Lower lobe of right lung (tissue), 2 donors: Measurements from ENCODE around the gene UBR3. TPM values are rescaled to one million over a fixed set of nuclear protein-coding genes. Genes with fewer than 3 reads are reported as not detected.

Experiments
- ATAC-seq, 2 donors: fragments of 200-7000 bp; cut with Tn5 transposase; one replicate each; pipeline ENCODE4 v1.9.1; 2020 to 2022; ENCODE audit warnings: mild to moderate bottlenecking in 2 of 2, moderate library complexity in 2 of 2
- DNase-seq: peaks from one replicate; pipeline ENCODE4 v3.0.0-alpha.2; 2020
- H3K27ac ChIP-seq: fragments of 200-600 bp; one replicate; pipeline ENCODE4 v1.8.0; 2022
- H3K27me3 ChIP-seq: fragments of 200-600 bp; one replicate; pipeline ENCODE4 v1.8.0; 2022; ENCODE audit warnings: low read depth
- H3K36me3 ChIP-seq: fragments of 200-600 bp; one replicate; pipeline ENCODE4 v1.8.0; 2022; ENCODE audit warnings: mild to moderate bottlenecking
- H3K4me1 ChIP-seq: fragments of 200-600 bp; one replicate; pipeline ENCODE4 v1.8.0; 2022
- H3K4me3 ChIP-seq: fragments of 200-600 bp; one replicate; pipeline ENCODE4 v1.8.0; 2022; ENCODE audit warnings: mild to moderate bottlenecking
- H3K9me3 ChIP-seq: fragments of 200-600 bp; one replicate; pipeline ENCODE4 v1.8.0; 2022
- intact Hi-C: fragments of 100-400 bp; cut with DNase I; formaldehyde crosslinking; loops from one replicate; pipeline ENCODE4 v1.11.0; 2022
- total RNA-seq: library from RNA; stranded (reverse); fragmentation: NEBNext Ultra II Directional; extraction: Animal tissue kit (Norgen Biotek cat#: 25700); gene quantifications from one replicate; pipeline ENCODE4 v1.2.1, GENCODE V29; 2021
- TF ChIP-seq, protein P1 (sequence below): fragments of 200-600 bp; IDR thresholded peaks from one replicate; pipeline ENCODE4 v1.8.0; 2022; ENCODE audit warnings: antibody characterized with exemption, mild to moderate bottlenecking
- donor health status: DM: no; HTN: yes; CAD: no; lungs with severe emphysema.

The UBR3 gene
- total RNA-seq, 1 donor from 2014 or later, result 46.7 TPM

DNA sequence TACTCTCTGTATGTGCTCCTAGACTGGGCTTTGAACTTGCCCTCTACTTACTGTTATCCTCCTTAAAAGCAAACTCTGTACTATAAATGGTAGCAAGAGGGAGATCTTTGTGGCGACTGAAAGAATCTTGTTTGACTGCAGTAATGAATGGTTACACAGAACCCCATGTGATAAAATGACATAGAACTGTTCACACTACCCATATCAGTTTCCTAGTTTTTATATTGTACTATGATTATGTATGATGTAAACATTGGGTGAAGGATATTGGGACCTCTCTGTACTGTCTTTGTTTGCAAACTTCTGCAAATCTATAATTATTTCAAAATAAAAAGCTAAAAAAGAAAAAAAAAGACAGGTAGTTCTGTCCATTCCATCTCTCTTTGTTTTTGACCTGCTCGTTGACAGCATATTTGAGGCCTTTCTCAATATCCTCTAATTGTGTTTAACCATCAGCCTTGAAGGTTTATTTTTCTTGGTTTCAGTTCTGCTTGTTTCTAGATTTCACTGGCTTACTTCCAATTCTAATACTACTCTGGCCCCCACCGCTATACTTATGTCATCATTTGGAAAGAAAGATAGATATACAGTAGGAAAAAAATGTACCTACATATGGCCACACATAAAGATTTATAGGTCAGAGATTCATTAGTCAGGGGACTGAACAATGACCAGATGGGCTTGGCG, 271.5 kb downstream of the UBR3 start:
- peaks cover 8% of the 10 kb centered on the region for H3K9me3 ChIP-seq
- TF ChIP-seq, protein P1, sequence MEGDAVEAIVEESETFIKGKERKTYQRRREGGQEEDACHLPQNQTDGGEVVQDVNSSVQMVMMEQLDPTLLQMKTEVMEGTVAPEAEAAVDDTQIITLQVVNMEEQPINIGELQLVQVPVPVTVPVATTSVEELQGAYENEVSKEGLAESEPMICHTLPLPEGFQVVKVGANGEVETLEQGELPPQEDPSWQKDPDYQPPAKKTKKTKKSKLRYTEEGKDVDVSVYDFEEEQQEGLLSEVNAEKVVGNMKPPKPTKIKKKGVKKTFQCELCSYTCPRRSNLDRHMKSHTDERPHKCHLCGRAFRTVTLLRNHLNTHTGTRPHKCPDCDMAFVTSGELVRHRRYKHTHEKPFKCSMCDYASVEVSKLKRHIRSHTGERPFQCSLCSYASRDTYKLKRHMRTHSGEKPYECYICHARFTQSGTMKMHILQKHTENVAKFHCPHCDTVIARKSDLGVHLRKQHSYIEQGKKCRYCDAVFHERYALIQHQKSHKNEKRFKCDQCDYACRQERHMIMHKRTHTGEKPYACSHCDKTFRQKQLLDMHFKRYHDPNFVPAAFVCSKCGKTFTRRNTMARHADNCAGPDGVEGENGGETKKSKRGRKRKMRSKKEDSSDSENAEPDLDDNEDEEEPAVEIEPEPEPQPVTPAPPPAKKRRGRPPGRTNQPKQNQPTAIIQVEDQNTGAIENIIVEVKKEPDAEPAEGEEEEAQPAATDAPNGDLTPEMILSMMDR, result no peak
- ATAC-seq, result no peak
- H3K4me3 ChIP-seq, result no peak overlapping the region
- no peaks in the 10 kb centered on the region for H3K36me3 ChIP-seq
- no peak for DNase-seq
- no peaks in the 10 kb centered on the region for H3K27me3 ChIP-seq
- no peaks in the 10 kb centered on the region for H3K4me1 ChIP-seq
- no peak overlapping the region for H3K27ac ChIP-seq
- intact Hi-C loops, result no loop called here

DNA sequence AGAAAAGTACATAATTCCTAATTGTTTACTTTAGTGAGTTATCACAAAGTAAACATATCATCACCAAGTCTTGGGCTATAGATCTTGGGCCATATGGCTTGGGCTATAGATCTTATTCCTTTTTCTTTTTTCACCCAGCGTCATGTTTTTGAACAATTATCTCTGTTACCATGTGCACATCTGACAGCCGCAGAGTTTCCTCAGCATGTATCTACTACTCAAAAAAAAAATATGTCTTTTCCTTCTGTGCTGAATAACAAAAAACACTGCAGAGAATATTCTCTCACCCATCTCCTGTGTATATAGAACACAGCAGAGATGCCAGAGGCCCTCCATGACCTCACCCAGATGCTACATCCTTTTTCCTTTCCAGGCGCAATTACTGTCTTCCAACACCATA, 274.5 kb downstream of the UBR3 start:
- H3K4me3 ChIP-seq, result no peak overlapping the region
- no peaks in the 10 kb centered on the region for H3K4me1 ChIP-seq
- no peaks in the 10 kb centered on the region for H3K27me3 ChIP-seq
- no peaks in the 10 kb centered on the region for H3K36me3 ChIP-seq
- TF ChIP-seq, protein P1, result no peak
- no peak for DNase-seq
- no peak overlapping the region for H3K27ac ChIP-seq
- H3K9me3 ChIP-seq, result peaks cover 3% of the 10 kb centered on the region
- ATAC-seq, result no peak
- intact Hi-C loops, result no loop called here

DNA sequence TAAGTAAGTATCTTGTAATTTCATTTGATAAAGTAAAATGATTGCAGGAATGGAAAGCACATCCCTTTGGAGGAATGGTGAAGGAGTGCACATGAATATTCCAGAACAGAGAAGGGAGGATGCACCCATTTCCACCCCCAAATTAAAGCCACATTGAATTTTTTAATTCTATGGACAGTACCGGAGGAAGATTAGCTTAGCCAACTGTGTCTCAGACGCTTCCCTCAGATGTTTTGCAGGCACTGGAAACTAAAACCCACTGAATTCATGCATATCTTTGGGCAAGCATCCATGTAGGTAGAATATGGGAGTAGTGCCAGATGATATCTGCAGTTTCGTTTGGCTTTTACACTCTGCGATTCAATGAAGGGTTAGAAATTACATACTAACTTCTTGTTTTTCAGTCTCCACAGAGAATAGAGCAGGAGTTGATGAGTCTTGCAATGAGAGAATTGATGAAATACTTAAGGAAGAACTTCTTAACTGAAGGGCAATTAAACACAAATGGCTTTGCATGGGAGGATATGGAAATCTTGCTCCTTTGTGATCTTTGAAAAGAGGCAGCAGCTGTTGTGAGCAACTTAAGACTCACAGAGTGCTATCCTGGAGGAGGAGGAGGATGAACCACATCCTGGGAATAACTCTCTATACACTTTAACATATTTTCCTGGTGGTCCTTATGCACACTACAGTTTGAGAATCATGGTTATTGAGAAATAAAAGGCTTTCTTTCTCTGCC, 279.0 kb downstream of the UBR3 start:
- no peak for ATAC-seq
- no peak for DNase-seq
- no peak overlapping the region for H3K4me3 ChIP-seq
- H3K27ac ChIP-seq, result no peak overlapping the region
- TF ChIP-seq, protein P1, result no peak
- no peaks in the 10 kb centered on the region for H3K36me3 ChIP-seq
- no peaks in the 10 kb centered on the region for H3K4me1 ChIP-seq
- H3K27me3 ChIP-seq, result no peaks in the 10 kb centered on the region
- no peaks in the 10 kb centered on the region for H3K9me3 ChIP-seq
- intact Hi-C loops, result no loop called here

DNA sequence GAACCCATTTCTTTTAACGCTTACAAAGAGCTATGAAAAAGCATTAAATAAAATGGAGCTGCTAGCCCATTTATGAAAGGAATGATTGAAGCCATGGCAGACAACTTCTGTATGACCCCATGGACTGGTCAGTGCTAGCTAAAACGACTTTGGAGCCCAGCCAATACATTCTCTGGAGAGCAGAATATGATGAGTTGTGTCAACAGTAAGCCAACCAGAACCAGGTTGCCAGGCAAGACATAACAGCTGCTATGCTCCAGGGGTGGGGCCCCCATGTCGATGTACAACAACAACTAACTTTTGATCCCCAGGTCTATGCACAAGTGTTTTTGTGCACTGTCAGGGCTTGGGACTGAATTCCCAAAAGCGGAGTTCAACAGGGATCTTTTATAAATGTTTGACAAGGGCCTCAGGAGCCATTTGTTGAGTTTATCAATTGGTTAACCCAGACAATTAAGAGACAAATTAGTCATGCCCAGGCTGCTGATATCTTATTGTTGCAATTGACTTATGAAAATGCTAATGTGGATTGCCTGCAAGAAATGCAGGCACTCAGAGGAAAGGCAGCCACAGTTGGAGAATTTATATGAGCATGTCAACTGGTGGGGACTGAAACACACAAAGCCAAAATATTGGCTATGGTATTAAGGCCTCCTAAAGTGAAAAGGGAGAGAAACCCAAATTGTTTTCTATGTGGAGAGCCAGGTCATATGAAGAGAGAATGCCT, 286.1 kb downstream of the UBR3 start:
- Histone ChIP-seq H3K9me3 (no peaks in the 10 kb centered on the region), H3K27ac (no peak overlapping the region), H3K4me1 (no peaks in the 10 kb centered on the region), H3K27me3 (no peaks in the 10 kb centered on the region), H3K36me3 (no peaks in the 10 kb centered on the region), H3K4me3 (no peak overlapping the region)
- intact Hi-C loops, result no loop called here
- no peak for DNase-seq
- TF ChIP-seq, protein P1, result no peak
- ATAC-seq, result no peak

DNA sequence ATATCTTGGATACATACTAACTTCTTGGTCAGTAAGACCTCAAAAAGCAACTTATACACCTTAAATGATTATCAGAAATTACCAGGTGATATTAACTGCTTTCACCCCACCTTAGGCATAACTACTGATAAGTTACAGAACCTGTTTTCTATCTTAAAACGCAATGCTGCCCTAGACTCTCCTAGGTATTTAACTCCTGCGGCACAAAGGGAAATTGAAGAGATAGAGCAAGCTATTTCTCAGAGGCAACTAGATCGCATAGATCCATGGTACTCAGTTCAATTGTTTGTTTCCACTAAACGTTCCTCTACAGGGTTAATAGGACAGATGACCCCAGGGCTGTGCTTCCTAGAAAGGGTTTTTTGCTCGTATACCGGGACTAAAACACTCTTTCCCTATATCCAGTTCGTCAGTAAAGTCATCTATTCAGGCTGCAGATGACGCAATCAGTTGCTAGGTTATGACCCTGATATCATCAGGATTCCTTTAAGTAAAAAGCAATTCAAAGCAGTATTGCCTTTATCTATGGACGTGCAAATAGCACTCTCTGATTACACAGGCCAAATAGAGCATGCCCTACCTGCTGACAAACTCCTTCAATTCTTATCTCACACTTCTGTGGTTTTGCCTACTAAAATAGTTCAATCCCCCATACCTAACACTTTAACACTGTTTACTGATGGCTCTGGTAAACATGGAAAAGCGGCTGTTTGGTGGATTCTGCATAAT, 288.4 kb downstream of the UBR3 start:
- no peak for DNase-seq

More for the DNA sequence above, 288.4 kb downstream of the UBR3 start:
- H3K9me3 ChIP-seq, result no peaks in the 10 kb centered on the region
- intact Hi-C loops, result no loop called here
- no peak for ATAC-seq
- H3K36me3 ChIP-seq, result no peaks in the 10 kb centered on the region
- TF ChIP-seq, protein P1, result no peak
- H3K27me3 ChIP-seq, result no peaks in the 10 kb centered on the region
- H3K4me1 ChIP-seq, result no peaks in the 10 kb centered on the region
- H3K27ac ChIP-seq, result no peak overlapping the region
- H3K4me3 ChIP-seq, result no peak overlapping the region
